ENCODE results near the gene MUC13.

DNA sequence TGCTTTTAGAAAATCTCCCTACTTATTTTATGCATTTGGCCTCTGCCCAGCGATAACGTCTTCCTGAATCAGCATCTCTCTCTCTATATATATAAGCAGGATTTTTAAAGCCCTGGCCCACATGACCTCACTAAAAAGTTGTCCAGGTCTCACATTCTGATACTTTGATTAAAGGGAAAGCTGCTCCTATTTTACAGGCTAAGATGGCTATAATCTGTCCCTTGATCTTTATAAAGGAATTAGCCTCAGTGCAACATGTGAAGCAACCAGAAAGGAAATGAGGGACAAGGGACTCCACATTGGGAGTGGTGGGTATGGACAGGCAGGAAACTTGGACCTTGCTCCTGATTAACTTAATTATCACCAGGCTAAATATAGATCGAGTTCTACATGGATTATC is 25.6 kb upstream of the MUC13 start:
- TF ChIP-seq TP53 (CRISPR knock-in tag; IDR thresholded peaks at IDR 0.05) (no peak), STAT6 (CRISPR knock-in tag; conservative IDR thresholded peaks at IDR 0.05; ENCODE audit: low read depth) (no peak), E2F1 (CRISPR knock-in tag; IDR thresholded peaks at IDR 0.05) (no peak), ZNF532 (CRISPR knock-in tag; IDR thresholded peaks at IDR 0.05; ENCODE audit: borderline replicate concordance) (no peak), NR1H2 (CRISPR knock-in tag; IDR thresholded peaks at IDR 0.05) (no peak), JUN (CRISPR knock-in tag; IDR thresholded peaks at IDR 0.05) (no peak), ATF6 (CRISPR knock-in tag; IDR thresholded peaks at IDR 0.05) (no peak), MAX (CRISPR knock-in tag; IDR thresholded peaks at IDR 0.05) (no peak), MYBL2 (CRISPR knock-in tag; IDR thresholded peaks at IDR 0.05) (no peak), ZNF263 (CRISPR knock-in tag; IDR thresholded peaks at IDR 0.05; ENCODE audit: low read depth) (no peak)
- TF ChIP-seq, protein P1, sequence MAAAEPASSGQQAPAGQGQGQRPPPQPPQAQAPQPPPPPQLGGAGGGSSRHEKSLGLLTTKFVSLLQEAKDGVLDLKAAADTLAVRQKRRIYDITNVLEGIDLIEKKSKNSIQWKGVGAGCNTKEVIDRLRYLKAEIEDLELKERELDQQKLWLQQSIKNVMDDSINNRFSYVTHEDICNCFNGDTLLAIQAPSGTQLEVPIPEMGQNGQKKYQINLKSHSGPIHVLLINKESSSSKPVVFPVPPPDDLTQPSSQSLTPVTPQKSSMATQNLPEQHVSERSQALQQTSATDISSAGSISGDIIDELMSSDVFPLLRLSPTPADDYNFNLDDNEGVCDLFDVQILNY (CRISPR knock-in tag; IDR thresholded peaks at IDR 0.05) = no peak
- TF ChIP-seq, protein P2, sequence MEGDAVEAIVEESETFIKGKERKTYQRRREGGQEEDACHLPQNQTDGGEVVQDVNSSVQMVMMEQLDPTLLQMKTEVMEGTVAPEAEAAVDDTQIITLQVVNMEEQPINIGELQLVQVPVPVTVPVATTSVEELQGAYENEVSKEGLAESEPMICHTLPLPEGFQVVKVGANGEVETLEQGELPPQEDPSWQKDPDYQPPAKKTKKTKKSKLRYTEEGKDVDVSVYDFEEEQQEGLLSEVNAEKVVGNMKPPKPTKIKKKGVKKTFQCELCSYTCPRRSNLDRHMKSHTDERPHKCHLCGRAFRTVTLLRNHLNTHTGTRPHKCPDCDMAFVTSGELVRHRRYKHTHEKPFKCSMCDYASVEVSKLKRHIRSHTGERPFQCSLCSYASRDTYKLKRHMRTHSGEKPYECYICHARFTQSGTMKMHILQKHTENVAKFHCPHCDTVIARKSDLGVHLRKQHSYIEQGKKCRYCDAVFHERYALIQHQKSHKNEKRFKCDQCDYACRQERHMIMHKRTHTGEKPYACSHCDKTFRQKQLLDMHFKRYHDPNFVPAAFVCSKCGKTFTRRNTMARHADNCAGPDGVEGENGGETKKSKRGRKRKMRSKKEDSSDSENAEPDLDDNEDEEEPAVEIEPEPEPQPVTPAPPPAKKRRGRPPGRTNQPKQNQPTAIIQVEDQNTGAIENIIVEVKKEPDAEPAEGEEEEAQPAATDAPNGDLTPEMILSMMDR (IDR thresholded peaks at IDR 0.05) = no peak
- TF ChIP-seq, protein P3, sequence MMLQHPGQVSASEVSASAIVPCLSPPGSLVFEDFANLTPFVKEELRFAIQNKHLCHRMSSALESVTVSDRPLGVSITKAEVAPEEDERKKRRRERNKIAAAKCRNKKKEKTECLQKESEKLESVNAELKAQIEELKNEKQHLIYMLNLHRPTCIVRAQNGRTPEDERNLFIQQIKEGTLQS (CRISPR knock-in tag; conservative IDR thresholded peaks at IDR 0.05) = no peak

Measured in WTC11 (cell line).